Ectodermal cell (in vitro differentiated cells): Measurements from ENCODE around the gene CPLANE1.

Source experiments
- H3K27ac ChIP-seq: 2 replicates; pipeline ENCODE4 v1.7.0; 2013; ENCODE audit warnings: mild to moderate bottlenecking, low read depth, low read length; ENCODE audit not compliant: insufficient read depth, poor library complexity, severe bottlenecking
- H3K27me3 ChIP-seq: 2 replicates; pipeline ENCODE4 v1.7.0; 2013; ENCODE audit warnings: mild to moderate bottlenecking, low read length; ENCODE audit not compliant: insufficient read depth, control insufficient read depth, poor library complexity, severe bottlenecking
- H3K36me3 ChIP-seq: one replicate; pipeline ENCODE4 v1.7.0; 2013; ENCODE audit warnings: low read length; ENCODE audit not compliant: control insufficient read depth, insufficient read depth
- H3K4me1 ChIP-seq: one replicate; pipeline ENCODE4 v1.7.0; 2013; ENCODE audit warnings: low read length; ENCODE audit not compliant: control insufficient read depth, insufficient read depth
- H3K4me3 ChIP-seq: 2 replicates; pipeline ENCODE4 v1.7.0; 2013; ENCODE audit warnings: low read depth, low read length, control low read depth; ENCODE audit not compliant: insufficient read depth
- H3K9me3 ChIP-seq: 2 replicates; pipeline ENCODE4 v1.7.0; 2013; ENCODE audit warnings: mild to moderate bottlenecking, low read length, moderate library complexity; ENCODE audit not compliant: control insufficient read depth
- WGBS, 2 experiments: methylation state at CpG; one replicate each; pipeline ENCODE4 v1.1.7; 2013; ENCODE audit warnings: missing lambda C conversion rate in 2 of 2; 5-methylcytosine and 5-hydroxymethylcytosine counted together

The CPLANE1 gene

DNA sequence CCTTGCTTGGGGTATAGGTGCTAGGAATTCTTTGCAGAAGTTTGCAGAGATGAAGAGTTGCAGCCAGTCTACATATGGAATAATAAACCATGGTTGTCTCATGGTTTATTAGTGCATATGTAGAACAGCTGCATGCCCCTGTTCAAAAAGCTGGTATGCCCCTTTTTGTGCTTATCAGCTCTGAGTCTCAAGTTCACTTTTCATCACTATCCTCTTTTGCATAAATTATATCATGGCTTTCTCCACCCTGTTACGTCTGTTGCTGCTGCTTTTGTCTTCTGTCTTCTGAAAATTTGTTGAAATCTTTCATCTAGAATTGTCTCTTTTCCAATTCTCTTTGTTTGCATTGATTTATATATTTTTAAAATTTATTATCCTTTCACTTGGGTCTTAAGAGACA lies 172.0 kb downstream of the CPLANE1 start:
- Histone ChIP-seq H3K4me1 (no peaks in the 10 kb centered on the region), H3K9me3 (no peaks in the 10 kb centered on the region), H3K27me3 (no peaks in the 10 kb centered on the region), H3K4me3 (no peak overlapping the region), H3K36me3 (no peaks in the 10 kb centered on the region), H3K27ac (no peak overlapping the region)
- WGBS, 2 experiments: 80 to 100% methylated on average over 1 of the region's 1 CpG

DNA sequence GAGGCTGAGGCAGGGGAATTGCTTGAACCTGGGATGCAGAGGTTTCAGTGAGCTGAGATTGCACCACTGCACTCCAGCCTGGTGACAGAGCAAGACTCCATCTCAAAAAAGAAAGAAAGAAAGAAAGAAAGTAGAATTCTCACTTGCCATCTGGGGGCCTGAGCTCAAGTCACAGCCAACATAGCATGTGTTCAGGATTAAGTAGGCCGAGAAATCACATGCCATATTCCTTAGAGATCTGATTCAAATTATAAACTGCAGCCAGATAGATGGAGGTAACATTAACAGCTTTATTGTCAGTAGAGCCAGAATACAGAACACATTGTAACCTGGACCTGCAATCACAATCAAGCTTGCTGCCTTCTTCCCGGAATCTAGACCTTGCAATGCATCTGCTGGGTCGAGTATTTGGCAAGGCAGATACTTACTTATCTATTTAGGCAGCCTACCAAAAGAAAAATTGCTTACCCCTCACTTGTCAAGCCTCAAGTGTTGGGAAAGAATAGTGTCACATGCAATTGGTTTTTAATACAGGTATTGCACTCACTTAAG lies 173.7 kb downstream of the CPLANE1 start:
- Histone ChIP-seq H3K4me3 (no peak overlapping the region), H3K36me3 (no peaks in the 10 kb centered on the region), H3K27me3 (no peaks in the 10 kb centered on the region), H3K4me1 (no peaks in the 10 kb centered on the region), H3K27ac (no peak overlapping the region), H3K9me3 (no peaks in the 10 kb centered on the region)
- WGBS, 2 experiments: 90 to 96% methylated on average over 3 of the region's 3 CpGs

DNA sequence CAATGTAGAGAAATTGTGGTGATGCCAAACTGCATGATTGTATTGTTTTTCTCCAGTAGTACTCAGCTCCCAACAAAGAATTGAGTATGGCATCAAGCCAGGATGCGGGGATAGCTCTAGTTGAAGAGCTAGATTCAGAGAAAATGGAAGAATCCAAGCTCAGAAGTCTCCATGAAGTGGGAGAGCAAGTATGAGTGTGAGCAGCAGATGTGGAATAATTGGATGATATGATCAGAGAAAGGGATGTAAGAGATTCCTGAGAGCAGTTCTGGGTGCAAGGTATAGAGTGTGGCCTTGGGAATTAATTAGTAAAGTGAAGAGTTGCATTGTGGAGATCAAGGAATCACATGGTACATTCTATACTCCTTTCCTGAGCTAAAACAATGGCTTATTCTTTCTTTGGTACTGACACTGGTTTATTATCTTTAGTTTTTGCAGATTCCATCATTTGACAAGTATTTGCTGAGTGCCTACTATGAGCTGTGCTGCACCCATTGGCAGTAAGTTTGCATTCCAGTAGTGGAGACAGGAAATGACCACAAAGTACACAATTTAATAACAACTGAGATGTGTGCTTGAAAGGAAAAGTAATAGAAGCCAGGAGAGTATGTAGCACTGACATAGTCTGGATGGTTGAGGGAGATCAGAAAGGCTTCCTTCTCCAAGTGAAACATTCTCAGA lies 177.1 kb downstream of the CPLANE1 start:
- no peak overlapping the region for H3K4me3 ChIP-seq
- H3K36me3 ChIP-seq: no peaks in the 10 kb centered on the region
- H3K9me3 ChIP-seq: no peaks in the 10 kb centered on the region
- no peaks in the 10 kb centered on the region for H3K27me3 ChIP-seq
- H3K4me1 ChIP-seq: no peaks in the 10 kb centered on the region
- H3K27ac ChIP-seq: no peak overlapping the region
- 87 to 91% methylated on average over 1 of the region's 1 CpG for WGBS, 2 experiments

DNA sequence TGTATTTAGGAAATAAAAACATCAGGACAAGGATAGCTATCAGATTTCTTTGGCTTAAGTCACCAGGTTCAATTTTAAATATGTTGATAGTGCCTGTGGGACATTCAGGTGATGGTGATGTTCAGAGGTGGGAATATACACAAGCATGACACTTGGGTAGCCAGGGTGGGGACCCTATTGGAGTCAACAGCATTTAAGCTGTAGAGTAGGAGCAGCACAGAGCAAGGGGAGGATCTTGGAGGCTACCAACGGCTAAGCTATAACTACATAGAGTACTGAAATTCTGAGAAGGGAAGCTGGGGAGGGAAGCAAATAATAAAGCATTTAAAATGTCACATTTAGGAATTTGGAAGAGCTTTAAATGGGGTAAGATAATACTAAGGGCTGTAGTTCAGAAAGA lies 177.7 kb downstream of the CPLANE1 start:
- WGBS, 2 experiments: 80 to 94% methylated on average over 1 of the region's 1 CpG
- H3K27me3 ChIP-seq: no peaks in the 10 kb centered on the region

DNA sequence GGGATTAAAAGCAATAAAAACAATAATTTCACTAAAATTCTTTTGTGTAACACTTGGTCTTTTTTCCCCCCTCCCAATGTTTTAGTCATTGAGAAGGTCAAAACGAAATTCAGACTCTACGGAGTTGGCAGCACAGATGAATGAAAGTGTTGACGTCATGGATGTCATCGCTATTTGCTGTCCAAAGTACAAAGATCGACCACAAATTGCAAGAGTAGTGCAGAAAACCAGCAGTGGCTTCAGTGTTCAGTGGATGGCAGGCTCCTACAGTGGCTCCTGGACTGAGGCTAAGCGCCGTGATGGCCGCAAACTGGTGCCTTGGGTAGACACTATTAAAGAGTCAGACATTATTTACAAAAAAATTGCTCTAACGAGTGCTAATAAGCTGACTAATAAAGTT lies 184.7 kb downstream of the CPLANE1 start:
- 95 to 96% methylated on average over 9 of the region's 9 CpGs for WGBS, 2 experiments
- Histone ChIP-seq H3K4me3 (no peak overlapping the region), H3K9me3 (no peaks in the 10 kb centered on the region), H3K36me3 (peaks cover 20% of the 10 kb centered on the region), H3K27me3 (no peaks in the 10 kb centered on the region), H3K4me1 (no peaks in the 10 kb centered on the region), H3K27ac (no peak overlapping the region)

More for the DNA sequence above, 177.7 kb downstream of the CPLANE1 start:
- no peak overlapping the region for H3K4me3 ChIP-seq
- no peaks in the 10 kb centered on the region for H3K9me3 ChIP-seq
- no peak overlapping the region for H3K27ac ChIP-seq
- H3K36me3 ChIP-seq: no peaks in the 10 kb centered on the region
- no peaks in the 10 kb centered on the region for H3K4me1 ChIP-seq

DNA sequence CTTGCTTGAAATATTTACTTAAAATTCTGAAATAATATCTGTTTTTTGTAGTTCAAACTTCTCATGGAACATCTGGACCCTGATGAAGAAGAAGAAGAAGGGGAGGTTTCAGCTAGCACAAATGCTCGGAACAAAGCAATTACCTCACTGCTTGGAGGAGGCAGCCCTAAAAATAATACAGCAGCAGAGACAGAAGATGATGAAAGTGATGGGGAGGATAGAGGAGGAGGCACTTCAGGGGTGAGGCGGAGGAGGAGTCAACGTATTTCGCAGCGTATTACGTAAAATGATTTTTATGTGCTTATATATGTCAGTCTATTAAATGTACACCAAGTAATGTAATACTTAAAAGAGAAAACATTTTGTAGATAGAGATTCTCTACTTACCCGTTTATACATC lies 185.4 kb downstream of the CPLANE1 start:
- H3K4me1 ChIP-seq: no peaks in the 10 kb centered on the region
- no peaks in the 10 kb centered on the region for H3K27me3 ChIP-seq
- 87 to 92% methylated on average over 4 to 6 of the region's 7 CpGs for WGBS, 2 experiments
- no peaks in the 10 kb centered on the region for H3K9me3 ChIP-seq
- no peak overlapping the region for H3K4me3 ChIP-seq
- peaks cover 20% of the 10 kb centered on the region for H3K36me3 ChIP-seq
- H3K27ac ChIP-seq: no peak overlapping the region

DNA sequence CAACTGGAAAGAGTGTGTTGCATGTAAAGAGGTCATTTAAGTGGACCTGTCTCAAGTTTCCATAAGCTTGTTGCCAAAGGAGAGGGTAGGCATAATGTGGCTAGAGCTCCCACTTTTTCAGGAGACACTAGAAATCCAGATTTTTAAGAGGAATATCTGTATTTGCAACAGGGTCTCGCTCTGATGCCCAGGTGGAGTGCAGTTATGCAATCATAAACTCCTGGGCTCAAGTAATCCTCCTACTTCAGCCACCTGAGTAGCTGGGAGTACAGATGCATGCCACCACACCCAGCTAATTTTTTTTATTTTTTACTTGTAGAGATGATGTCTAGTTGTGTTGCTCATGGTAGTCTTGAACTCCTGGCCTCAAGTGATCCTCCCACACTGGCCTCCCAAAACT lies 189.1 kb downstream of the CPLANE1 start:
- Histone ChIP-seq H3K27ac (no peak overlapping the region), H3K27me3 (no peaks in the 10 kb centered on the region), H3K9me3 (no peaks in the 10 kb centered on the region), H3K4me3 (no peak overlapping the region), H3K4me1 (no peaks in the 10 kb centered on the region), H3K36me3 (peaks cover 29% of the 10 kb centered on the region)
- WGBS, 2 experiments: 90 to 100% methylated on average over 1 of the region's 1 CpG

DNA sequence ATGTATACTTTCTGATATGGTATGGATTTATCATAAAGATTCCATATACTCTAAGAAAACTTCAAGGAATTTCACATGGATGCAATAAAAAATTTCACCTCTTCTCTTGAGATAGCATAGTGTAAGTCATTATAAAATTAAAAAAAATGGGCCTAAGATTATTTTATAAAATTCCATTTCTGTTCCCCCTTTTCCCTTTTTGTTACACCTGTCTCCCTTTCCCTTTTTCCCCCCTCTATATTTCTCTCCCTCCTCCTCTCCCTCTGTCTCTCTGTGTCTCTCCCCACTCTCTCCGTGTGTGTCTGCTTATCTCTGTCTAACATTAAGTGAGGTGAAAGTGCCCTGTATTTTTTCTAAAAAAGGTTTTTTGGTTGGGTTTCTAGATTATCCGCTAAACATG lies 192.4 kb downstream of the CPLANE1 start:
- H3K4me3 ChIP-seq: no peak overlapping the region
- H3K4me1 ChIP-seq: no peaks in the 10 kb centered on the region
- no peaks in the 10 kb centered on the region for H3K9me3 ChIP-seq
- H3K27ac ChIP-seq: no peak overlapping the region
- 95 to 96% methylated on average over 1 to 2 of the region's 2 CpGs for WGBS, 2 experiments
- no peaks in the 10 kb centered on the region for H3K27me3 ChIP-seq
- peaks cover 27% of the 10 kb centered on the region for H3K36me3 ChIP-seq
